GM23338 (cell line): ENCODE data around the gene EPHB2. TPM values are rescaled to one million over a fixed set of nuclear protein-coding genes. Genes with fewer than 3 reads are reported as not detected.

Experiments used
- ATAC-seq: fragments of 200-7000 bp; cut with Tn5 transposase; 3 replicates; pipeline ENCODE4 v1.9.1; 2020
- DNase-seq: peaks from one replicate; pipeline ENCODE4 v3.0.0-alpha.2; 2015; ENCODE audit warnings: low spot score
- H2AFZ ChIP-seq: fragments of 200-600 bp; sonication (generic); 2 replicates; pipeline ENCODE4 v1.8.0; 2016; ENCODE audit warnings: antibody characterized with exemption, mild to moderate bottlenecking, moderate library complexity
- H3F3A ChIP-seq: fragments of 200-600 bp; sonication (generic); replicated peaks from 2 replicates; pipeline ENCODE4 v1.8.0; 2017; ENCODE audit warnings: antibody characterized with exemption, mixed run types, low read depth
- H3K27ac ChIP-seq: fragments of 200-600 bp; sonication (generic); 2 replicates; pipeline ENCODE4 v1.6.1; 2016; ENCODE audit warnings: low read depth
- H3K27me3 ChIP-seq: fragments of 200-600 bp; sonication (generic); 2 replicates; pipeline ENCODE4 v1.8.0; 2016; ENCODE audit warnings: mild to moderate bottlenecking, mixed run types, moderate library complexity; ENCODE audit not compliant: insufficient read depth
- H3K36me3 ChIP-seq: fragments of 200-600 bp; sonication (generic); 2 replicates; pipeline ENCODE4 v1.8.0; 2016; ENCODE audit warnings: mild to moderate bottlenecking; ENCODE audit not compliant: insufficient read depth
- H3K4me1 ChIP-seq: fragments of 200-600 bp; sonication (generic); 2 replicates; pipeline ENCODE4 v1.8.0; 2016; ENCODE audit warnings: mild to moderate bottlenecking, moderate library complexity; ENCODE audit not compliant: insufficient read depth
- H3K4me2 ChIP-seq: fragments of 200-600 bp; sonication (generic); 2 replicates; pipeline ENCODE4 v1.7.1; 2017; ENCODE audit warnings: mixed run types
- H3K4me3 ChIP-seq: fragments of 200-600 bp; sonication (generic); 2 replicates; pipeline ENCODE4 v1.6.1; 2016; ENCODE audit warnings: mixed run types
- H3K79me2 ChIP-seq: fragments of 200-600 bp; sonication (generic); replicated peaks from 2 replicates; pipeline ENCODE4 v1.8.0; 2017; ENCODE audit warnings: mild to moderate bottlenecking; ENCODE audit not compliant: insufficient read depth
- H3K9me2 ChIP-seq: fragments of 200-600 bp; sonication (generic); 2 replicates; pipeline ENCODE4 v1.8.0; 2017; ENCODE audit not compliant: insufficient read depth
- H4K20me1 ChIP-seq: fragments of 200-600 bp; sonication (generic); replicated peaks from 2 replicates; pipeline ENCODE4 v1.8.0; 2017; ENCODE audit warnings: mild to moderate bottlenecking; ENCODE audit not compliant: insufficient read depth
- H3K27ac Mint-ChIP-seq: 2 replicates; pipeline ENCODE4 v1.8.0; 2020; ENCODE audit warnings: inconsistent platforms, mild to moderate bottlenecking, moderate library complexity, mixed read lengths
- H3K27me3 Mint-ChIP-seq: 3 replicates; pipeline ENCODE4 v1.8.0; 2022; ENCODE audit warnings: low read depth, mild to moderate bottlenecking, moderate library complexity, mixed read lengths, inconsistent platforms; ENCODE audit not compliant: insufficient read depth, poor library complexity
- H3K36me3 Mint-ChIP-seq: 3 replicates; pipeline ENCODE4 v1.8.0; 2021; ENCODE audit warnings: low read depth, mild to moderate bottlenecking, inconsistent platforms, moderate library complexity, mixed read lengths
- H3K4me1 Mint-ChIP-seq: 3 replicates; pipeline ENCODE4 v1.8.0; 2020; ENCODE audit warnings: mild to moderate bottlenecking, inconsistent platforms, mixed read lengths
- H3K4me3 Mint-ChIP-seq: 3 replicates; pipeline ENCODE4 v1.8.0; 2021; ENCODE audit warnings: moderate library complexity, mild to moderate bottlenecking, inconsistent platforms, mixed read lengths
- H3K9me3 Mint-ChIP-seq: 3 replicates; pipeline ENCODE4 v1.8.0; 2020; ENCODE audit warnings: moderate library complexity, mild to moderate bottlenecking, inconsistent platforms, mixed read lengths
- CREB1 ChIP-seq: fragments of 250-450 bp; sonication (Bioruptor Pico); IDR thresholded peaks from 2 replicates; pipeline ENCODE4 v1.5.0; 2020; ENCODE audit warnings: low read depth, mild to moderate bottlenecking, moderate library complexity
- CTCF ChIP-seq, 2 experiments: fragments of 200-600 bp in 1 of 2; sonication (generic) in 1 of 2; conservative IDR thresholded peaks; 2 replicates each; pipeline versions ENCODE4 v1.5.1 to v1.6.1; 2016 to 2017; ENCODE audit warnings: antibody characterized with exemption in 2 of 2, low read depth in 2 of 2, mild to moderate bottlenecking in 2 of 2, moderate library complexity in 1 of 2
- EZH2 ChIP-seq: fragments of 200-600 bp; sonication (generic); IDR thresholded peaks from one replicate; pipeline ENCODE4 v1.8.0; 2017; ENCODE audit warnings: antibody characterized with exemption, mild to moderate bottlenecking, low read depth; ENCODE audit not compliant: unreplicated experiment
- JUNB ChIP-seq: IDR thresholded peaks from one replicate; pipeline ENCODE4 v1.6.1; 2016; ENCODE audit warnings: antibody characterized with exemption; ENCODE audit not compliant: unreplicated experiment
- NANOG ChIP-seq: IDR thresholded peaks from 2 replicates; pipeline ENCODE4 v1.6.1; 2016; ENCODE audit warnings: antibody characterized with exemption, borderline replicate concordance
- POLR2AphosphoS5 ChIP-seq: IDR thresholded peaks from 2 replicates; pipeline ENCODE4 v1.6.1; 2016; ENCODE audit warnings: antibody characterized with exemption, low read depth
- STAT1 ChIP-seq: IDR thresholded peaks from one replicate; pipeline ENCODE4 v1.6.1; 2016; ENCODE audit warnings: antibody characterized with exemption; ENCODE audit not compliant: unreplicated experiment
- ZNF114 ChIP-seq: fragments of 250-450 bp; sonication (Bioruptor Pico); IDR thresholded peaks from 2 replicates; pipeline ENCODE4 v1.5.0; 2020; ENCODE audit warnings: mild to moderate bottlenecking, moderate library complexity
- ZNF331 ChIP-seq: fragments of 250-450 bp; sonication (Bioruptor Pico); IDR thresholded peaks from 2 replicates; pipeline ENCODE4 v1.5.0; 2020; ENCODE audit warnings: low read depth, mild to moderate bottlenecking, moderate library complexity
- ZNF462 ChIP-seq: fragments of 250-450 bp; sonication (Bioruptor Pico); IDR thresholded peaks from 2 replicates; pipeline ENCODE4 v1.5.0; 2020; ENCODE audit warnings: mild to moderate bottlenecking, moderate library complexity
- polyA plus RNA-seq: library from polyadenylated mRNA; unstranded; fragments of >200 nt; fragmentation: Nextera tagmentation; extraction: Ambion mirVana; gene quantifications from 2 replicates; pipeline ENCODE4 v1.2.1, GENCODE V29; 2016
- total RNA-seq: library from RNA; depleted of rRNA; stranded (reverse); fragments of >200 nt; shearing (Covaris generic); gene quantifications from 2 replicates; pipeline ENCODE4 v1.2.3, GENCODE V29; 2014
- TF ChIP-seq, protein P1 (sequence below): IDR thresholded peaks from 2 replicates; pipeline ENCODE4 v1.6.1; 2016; ENCODE audit warnings: antibody characterized with exemption

EPHB2 gene
- total and polyA plus RNA-seq, 2 experiments from 2014 or later, result 4.1 to 20.1 TPM

- no peak overlapping the region for H3K27ac Mint-ChIP-seq
- Histone ChIP-seq H3F3A (no peaks in the 10 kb centered on the region), H3K4me3 (no peak overlapping the region), H3K4me2 (no peak overlapping the region), H3K36me3 (no peaks in the 10 kb centered on the region), H3K27me3 (no peaks in the 10 kb centered on the region), H2AFZ (no peak overlapping the region), H3K9me2 (no peaks in the 10 kb centered on the region), H3K27ac (no peak overlapping the region), H4K20me1 (no peaks in the 10 kb centered on the region), H3K4me1 (no peaks in the 10 kb centered on the region), H3K79me2 (no peaks in the 10 kb centered on the region)
- ATAC-seq (no peak), DNase-seq (no peak)
- peaks cover 4% of the 10 kb centered on the region; the same call in 2 of the 3 replicates for H3K4me1 Mint-ChIP-seq
- TF ChIP-seq EZH2, result no peak
- TF ChIP-seq ZNF114 (CRISPR knock-in tag), result no peak
- TF ChIP-seq STAT1, result no peak
- TF ChIP-seq NANOG, result no peak
- no peak for TF ChIP-seq POLR2AphosphoS5
- no peak for TF ChIP-seq CTCF (conservative IDR thresholded peaks at IDR 0.05; ENCODE audit: low read depth in 2 of 2)
- no peak for TF ChIP-seq ZNF462 (CRISPR knock-in tag)
- no peak for TF ChIP-seq ZNF331 (CRISPR knock-in tag)
- TF ChIP-seq JUNB, result no peak
- TF ChIP-seq, protein P1, sequence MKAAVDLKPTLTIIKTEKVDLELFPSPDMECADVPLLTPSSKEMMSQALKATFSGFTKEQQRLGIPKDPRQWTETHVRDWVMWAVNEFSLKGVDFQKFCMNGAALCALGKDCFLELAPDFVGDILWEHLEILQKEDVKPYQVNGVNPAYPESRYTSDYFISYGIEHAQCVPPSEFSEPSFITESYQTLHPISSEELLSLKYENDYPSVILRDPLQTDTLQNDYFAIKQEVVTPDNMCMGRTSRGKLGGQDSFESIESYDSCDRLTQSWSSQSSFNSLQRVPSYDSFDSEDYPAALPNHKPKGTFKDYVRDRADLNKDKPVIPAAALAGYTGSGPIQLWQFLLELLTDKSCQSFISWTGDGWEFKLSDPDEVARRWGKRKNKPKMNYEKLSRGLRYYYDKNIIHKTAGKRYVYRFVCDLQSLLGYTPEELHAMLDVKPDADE, result no peak
- TF ChIP-seq CREB1 (CRISPR knock-in tag), result no peak
- H3K36me3 Mint-ChIP-seq, result no peaks in the 10 kb centered on the region
- no peak overlapping the region for H3K4me3 Mint-ChIP-seq
- H3K9me3 Mint-ChIP-seq, result no peaks in the 10 kb centered on the region
- peaks cover 7% of the 10 kb centered on the region for H3K27me3 Mint-ChIP-seq
Measured at GRCh38 chr1:22774833-22775182, 64.2 kb downstream of the EPHB2 start.
